ENCODE measurements around the gene OPCML. TPM values are rescaled to one million over a fixed set of nuclear protein-coding genes. Genes with fewer than 3 reads are reported as not detected.

OPCML gene
- total RNA-seq, result not detected

- Mint-ChIP-seq H3K27me3 (peaks cover 24% of the 10 kb centered on the region), H3K9me3 (no peaks in the 10 kb centered on the region), H3K4me1 (no peaks in the 10 kb centered on the region), H3K27ac (no peak within 1 kb of the TSS), H3K36me3 (no peaks in the 10 kb centered on the region), H3K4me3 (no peak within 1 kb of the TSS)
- POLR2A ChIA-PET, result no interaction called here
- DNase-seq (no peak), ATAC-seq (ENCODE audit: low read depth) (no peak)
Observed at GRCh38 chr11:133531971-133532651, at the start of gene OPCML. Gene OPCML (minus strand): TSS chr11:133532501.

- peaks cover 3% of the 10 kb centered on the region for H3K9me3 Mint-ChIP-seq
- no peak for DNase-seq
- no peak overlapping the region for H3K4me3 Mint-ChIP-seq
- POLR2A ChIA-PET, result no interaction called here
- no peaks in the 10 kb centered on the region for H3K27me3 Mint-ChIP-seq
- H3K27ac Mint-ChIP-seq, result no peak overlapping the region
- no peaks in the 10 kb centered on the region for H3K4me1 Mint-ChIP-seq
- H3K36me3 Mint-ChIP-seq, result no peaks in the 10 kb centered on the region
- no peak for ATAC-seq (ENCODE audit: low read depth)
Observed at GRCh38 chr11:133581091-133581490, 48.8 kb upstream of the OPCML start.

- no peak for ATAC-seq (ENCODE audit: low read depth)
- no peak overlapping the region for H3K4me3 Mint-ChIP-seq
- POLR2A ChIA-PET, result no interaction called here
- H3K27me3 Mint-ChIP-seq, result no peaks in the 10 kb centered on the region
- no peak for DNase-seq
- H3K9me3 Mint-ChIP-seq, result peaks cover 3% of the 10 kb centered on the region
- H3K27ac Mint-ChIP-seq, result no peak overlapping the region
- no peaks in the 10 kb centered on the region for H3K4me1 Mint-ChIP-seq
- no peaks in the 10 kb centered on the region for H3K36me3 Mint-ChIP-seq
Observed at GRCh38 chr11:133579165-133580031, 47.1 kb upstream of the OPCML start.

GRCh38 chr11:133577403-133577802 is 45.1 kb upstream of the OPCML start:
- no peak for DNase-seq
- Mint-ChIP-seq H3K4me3 (no peak overlapping the region), H3K27me3 (no peaks in the 10 kb centered on the region), H3K4me1 (no peaks in the 10 kb centered on the region), H3K36me3 (no peaks in the 10 kb centered on the region), H3K9me3 (peaks cover 3% of the 10 kb centered on the region), H3K27ac (no peak overlapping the region)
- POLR2A ChIA-PET, result no interaction called here
- no peak for ATAC-seq (ENCODE audit: low read depth)

GRCh38 chr11:133576351-133576750 is 44.0 kb upstream of the OPCML start:
- DNase-seq (no peak), ATAC-seq (ENCODE audit: low read depth) (no peak)
- POLR2A ChIA-PET, result no interaction called here
- H3K27me3 Mint-ChIP-seq, result no peaks in the 10 kb centered on the region
- peaks cover 3% of the 10 kb centered on the region for H3K9me3 Mint-ChIP-seq
- H3K4me3 Mint-ChIP-seq, result peak overlapping the region; percentile 59
- H3K36me3 Mint-ChIP-seq, result no peaks in the 10 kb centered on the region
- H3K4me1 Mint-ChIP-seq, result no peaks in the 10 kb centered on the region
- no peak overlapping the region for H3K27ac Mint-ChIP-seq

GRCh38 chr11:133573081-133573480 is 40.8 kb upstream of the OPCML start:
- no peaks in the 10 kb centered on the region for H3K36me3 Mint-ChIP-seq
- no peak overlapping the region for H3K27ac Mint-ChIP-seq
- no peaks in the 10 kb centered on the region for H3K4me1 Mint-ChIP-seq
- no peak for DNase-seq
- no peak for ATAC-seq (ENCODE audit: low read depth)
- POLR2A ChIA-PET, result no interaction called here
- H3K9me3 Mint-ChIP-seq, result peaks cover 3% of the 10 kb centered on the region
- no peak overlapping the region for H3K4me3 Mint-ChIP-seq
- no peaks in the 10 kb centered on the region for H3K27me3 Mint-ChIP-seq

GRCh38 chr11:133570376-133570775 is 38.1 kb upstream of the OPCML start:
- no peaks in the 10 kb centered on the region for H3K36me3 Mint-ChIP-seq

GRCh38 chr11:133563505-133564025 is 31.3 kb upstream of the OPCML start:
- no peak overlapping the region for H3K4me3 Mint-ChIP-seq
- POLR2A ChIA-PET, result no interaction called here

More at GRCh38 chr11:133570376-133570775, 38.1 kb upstream of the OPCML start:
- H3K4me3 Mint-ChIP-seq, result no peak overlapping the region
- ATAC-seq (ENCODE audit: low read depth) (no peak), DNase-seq (no peak)
- POLR2A ChIA-PET, result no interaction called here
- no peaks in the 10 kb centered on the region for H3K9me3 Mint-ChIP-seq
- H3K27me3 Mint-ChIP-seq, result peaks cover 3% of the 10 kb centered on the region
- no peak overlapping the region for H3K27ac Mint-ChIP-seq
- H3K4me1 Mint-ChIP-seq, result no peaks in the 10 kb centered on the region

GRCh38 chr11:133560472-133560855 is 28.2 kb upstream of the OPCML start:
- no peaks in the 10 kb centered on the region for H3K27me3 Mint-ChIP-seq
- no peaks in the 10 kb centered on the region for H3K9me3 Mint-ChIP-seq
- H3K36me3 Mint-ChIP-seq, result no peaks in the 10 kb centered on the region
- ATAC-seq (ENCODE audit: low read depth), result no peak
- DNase-seq, result no peak
- H3K4me1 Mint-ChIP-seq, result no peaks in the 10 kb centered on the region
- no peak overlapping the region for H3K4me3 Mint-ChIP-seq
- H3K27ac Mint-ChIP-seq, result no peak overlapping the region
- POLR2A ChIA-PET, result no interaction called here

More at GRCh38 chr11:133563505-133564025, 31.3 kb upstream of the OPCML start:
- no peaks in the 10 kb centered on the region for H3K4me1 Mint-ChIP-seq
- H3K36me3 Mint-ChIP-seq, result no peaks in the 10 kb centered on the region
- DNase-seq, result no peak
- peaks cover 3% of the 10 kb centered on the region for H3K27me3 Mint-ChIP-seq
- no peak overlapping the region for H3K27ac Mint-ChIP-seq
- no peaks in the 10 kb centered on the region for H3K9me3 Mint-ChIP-seq
- no peak for ATAC-seq (ENCODE audit: low read depth)

- Mint-ChIP-seq H3K9me3 (no peaks in the 10 kb centered on the region), H3K27ac (no peak overlapping the region), H3K36me3 (no peaks in the 10 kb centered on the region), H3K4me1 (no peaks in the 10 kb centered on the region), H3K27me3 (no peaks in the 10 kb centered on the region), H3K4me3 (no peak overlapping the region)
- POLR2A ChIA-PET, result no interaction called here
- ATAC-seq (ENCODE audit: low read depth) (no peak), DNase-seq (no peak)
Observed at GRCh38 chr11:133559833-133560471, 27.7 kb upstream of the OPCML start.

- Mint-ChIP-seq H3K27ac (no peak overlapping the region), H3K4me1 (no peaks in the 10 kb centered on the region), H3K4me3 (no peak overlapping the region), H3K27me3 (no peaks in the 10 kb centered on the region), H3K9me3 (no peaks in the 10 kb centered on the region), H3K36me3 (no peaks in the 10 kb centered on the region)
- DNase-seq (no peak), ATAC-seq (ENCODE audit: low read depth) (no peak)
- POLR2A ChIA-PET, result no interaction called here
Observed at GRCh38 chr11:133559382-133559781, 27.1 kb upstream of the OPCML start.

- POLR2A ChIA-PET, result no interaction called here
- Mint-ChIP-seq H3K4me3 (no peak overlapping the region), H3K4me1 (no peaks in the 10 kb centered on the region), H3K27ac (no peak overlapping the region), H3K36me3 (no peaks in the 10 kb centered on the region), H3K27me3 (no peaks in the 10 kb centered on the region), H3K9me3 (no peaks in the 10 kb centered on the region)
- DNase-seq (no peak), ATAC-seq (ENCODE audit: low read depth) (no peak)
Observed at GRCh38 chr11:133555034-133555433, 22.7 kb upstream of the OPCML start.

GRCh38 chr11:133553885-133554740 is 21.8 kb upstream of the OPCML start:
- Mint-ChIP-seq H3K9me3 (no peaks in the 10 kb centered on the region), H3K27me3 (no peaks in the 10 kb centered on the region), H3K27ac (no peak overlapping the region), H3K4me3 (no peak overlapping the region), H3K36me3 (no peaks in the 10 kb centered on the region), H3K4me1 (no peaks in the 10 kb centered on the region)
- no peak for DNase-seq
- ATAC-seq (ENCODE audit: low read depth), result no peak
- POLR2A ChIA-PET, result no interaction called here
